ENCODE measurements around the gene EPB41L2. TPM values are rescaled to one million over a fixed set of nuclear protein-coding genes. Genes with fewer than 3 reads are reported as not detected.

Gene EPB41L2
- total RNA-seq, 1 experiment from 2014 or later = 181 TPM

DNA sequence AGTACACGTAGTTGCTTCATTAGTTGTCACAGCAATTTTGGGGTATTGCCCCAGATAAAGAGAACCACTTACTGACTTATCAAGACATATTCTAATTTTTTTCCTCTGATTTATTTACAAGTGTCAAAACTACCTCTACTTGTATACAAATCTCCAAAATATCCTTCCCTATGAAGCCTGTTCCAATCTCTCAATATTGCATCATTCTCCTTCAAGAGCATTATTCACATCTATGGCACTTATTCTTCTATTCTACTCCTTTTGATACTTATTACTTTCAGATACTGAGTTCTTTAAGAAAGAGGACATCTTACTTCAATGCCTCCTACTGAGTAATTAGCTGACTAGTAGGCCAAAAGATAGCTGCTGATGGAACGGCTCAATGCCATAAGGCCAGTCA, 130.6 kb downstream of the EPB41L2 start:
- BruUV-seq (replicated peaks) = no TSS peak
- DNase-seq (ENCODE audit: low spot score) = no peak
- Histone ChIP-seq H3K4me1 (ENCODE audit: insufficient read depth, low read length, poor library complexity, severe bottlenecking) (peaks cover 27% of the 10 kb centered on the region), H3K36me3 (ENCODE audit: insufficient read depth, low read length, poor library complexity, severe bottlenecking) (no peaks in the 10 kb centered on the region), H3K27me3 (replicated peaks; ENCODE audit: insufficient read depth, low read depth, low read length, poor library complexity) (no peaks in the 10 kb centered on the region), H3K9me3 (ENCODE audit: low read depth, low read length, poor library complexity, severe bottlenecking) (no peaks in the 10 kb centered on the region), H3K4me3 (ENCODE audit: low read depth, low read length, poor library complexity, severe bottlenecking) (no peak overlapping the region), H3K27ac (ENCODE audit: low read depth, low read length, poor library complexity, severe bottlenecking) (no peak overlapping the region)
- intact Hi-C loops (cut with micrococcal nuclease; ENCODE audit: unreplicated experiment) = no loop called here
- ChIA-PET POLR2A (ENCODE audit: low non-redundant PET) (no interaction called here), CTCF (no interaction called here)
- no peak for TF ChIP-seq EZH2 (IDR thresholded peaks at IDR 0.05; ENCODE audit: borderline replicate concordance, low read depth, low read length, poor library complexity, severe bottlenecking)
- TF ChIP-seq, protein P1, sequence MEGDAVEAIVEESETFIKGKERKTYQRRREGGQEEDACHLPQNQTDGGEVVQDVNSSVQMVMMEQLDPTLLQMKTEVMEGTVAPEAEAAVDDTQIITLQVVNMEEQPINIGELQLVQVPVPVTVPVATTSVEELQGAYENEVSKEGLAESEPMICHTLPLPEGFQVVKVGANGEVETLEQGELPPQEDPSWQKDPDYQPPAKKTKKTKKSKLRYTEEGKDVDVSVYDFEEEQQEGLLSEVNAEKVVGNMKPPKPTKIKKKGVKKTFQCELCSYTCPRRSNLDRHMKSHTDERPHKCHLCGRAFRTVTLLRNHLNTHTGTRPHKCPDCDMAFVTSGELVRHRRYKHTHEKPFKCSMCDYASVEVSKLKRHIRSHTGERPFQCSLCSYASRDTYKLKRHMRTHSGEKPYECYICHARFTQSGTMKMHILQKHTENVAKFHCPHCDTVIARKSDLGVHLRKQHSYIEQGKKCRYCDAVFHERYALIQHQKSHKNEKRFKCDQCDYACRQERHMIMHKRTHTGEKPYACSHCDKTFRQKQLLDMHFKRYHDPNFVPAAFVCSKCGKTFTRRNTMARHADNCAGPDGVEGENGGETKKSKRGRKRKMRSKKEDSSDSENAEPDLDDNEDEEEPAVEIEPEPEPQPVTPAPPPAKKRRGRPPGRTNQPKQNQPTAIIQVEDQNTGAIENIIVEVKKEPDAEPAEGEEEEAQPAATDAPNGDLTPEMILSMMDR (conservative IDR thresholded peaks at IDR 0.05; ENCODE audit: low read depth, low read length) = no peak

DNA sequence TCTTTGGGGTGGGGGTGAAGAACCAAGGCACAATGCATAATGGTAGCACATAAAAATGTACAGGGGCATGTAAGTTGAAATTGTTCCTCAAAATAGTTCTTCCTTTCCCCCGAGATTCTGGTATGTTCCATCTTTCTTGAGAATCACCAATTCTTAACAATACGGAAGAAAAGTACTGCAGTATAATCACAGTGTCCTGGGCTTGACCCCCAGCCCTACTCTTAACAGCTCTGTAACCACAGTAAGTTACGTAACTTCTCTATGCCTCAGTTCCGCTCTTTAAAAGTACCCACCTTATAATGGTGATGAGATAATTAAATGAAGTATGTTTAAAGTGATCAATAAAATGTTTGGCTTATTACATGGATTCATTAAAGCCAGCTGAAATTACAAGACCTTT, 131.4 kb downstream of the EPB41L2 start:
- ChIA-PET POLR2A (ENCODE audit: low non-redundant PET) (no interaction called here), CTCF (no interaction called here)
- no peak overlapping the region for H3K27ac ChIP-seq (ENCODE audit: low read depth, low read length, poor library complexity, severe bottlenecking)
- no peaks in the 10 kb centered on the region for H3K36me3 ChIP-seq (ENCODE audit: insufficient read depth, low read length, poor library complexity, severe bottlenecking)
- intact Hi-C loops (cut with micrococcal nuclease; ENCODE audit: unreplicated experiment) = no loop called here
- no TSS peak for BruUV-seq (replicated peaks)
- no peak overlapping the region for H3K4me3 ChIP-seq (ENCODE audit: low read depth, low read length, poor library complexity, severe bottlenecking)
- no peaks in the 10 kb centered on the region for H3K27me3 ChIP-seq (replicated peaks; ENCODE audit: insufficient read depth, low read depth, low read length, poor library complexity)
- no peak for TF ChIP-seq EZH2 (IDR thresholded peaks at IDR 0.05; ENCODE audit: borderline replicate concordance, low read depth, low read length, poor library complexity, severe bottlenecking)
- TF ChIP-seq, protein P1 (conservative IDR thresholded peaks at IDR 0.05; ENCODE audit: low read depth, low read length) = no peak
- H3K4me1 ChIP-seq (ENCODE audit: insufficient read depth, low read length, poor library complexity, severe bottlenecking) = peaks cover 27% of the 10 kb centered on the region
- DNase-seq (ENCODE audit: low spot score) = no peak
- H3K9me3 ChIP-seq (ENCODE audit: low read depth, low read length, poor library complexity, severe bottlenecking) = no peaks in the 10 kb centered on the region

DNA sequence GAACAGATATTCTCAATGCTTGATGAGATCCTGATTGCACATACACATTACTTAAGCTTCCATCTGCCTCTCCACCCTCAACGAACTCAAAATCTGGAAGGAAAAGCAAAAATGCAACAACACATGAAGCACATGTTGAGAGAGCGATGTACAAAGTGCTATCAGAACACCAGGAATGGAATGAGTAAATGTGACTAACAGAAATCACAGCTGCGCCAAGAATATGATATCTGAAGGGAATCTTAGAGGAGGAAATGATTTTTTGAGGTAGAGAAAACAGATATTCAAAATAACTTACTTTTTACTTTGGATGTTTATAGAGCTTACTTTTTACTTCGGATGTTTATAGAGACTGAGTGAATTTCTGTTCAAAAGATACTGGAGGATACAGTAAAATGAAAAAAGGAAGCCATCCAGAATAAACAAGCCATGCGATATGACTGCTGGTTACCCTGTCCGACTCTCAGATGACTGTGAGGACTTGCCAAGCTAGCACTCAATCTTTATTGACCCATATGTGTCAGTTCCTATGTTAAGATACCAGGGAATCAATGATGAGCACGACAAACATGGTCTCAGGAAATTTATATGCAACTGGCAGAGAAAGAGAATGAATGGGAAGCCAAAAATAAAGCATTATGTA, 133.9 kb downstream of the EPB41L2 start:
- TF ChIP-seq, protein P1 (conservative IDR thresholded peaks at IDR 0.05; ENCODE audit: low read depth, low read length) = no peak
- TF ChIP-seq EZH2 (IDR thresholded peaks at IDR 0.05; ENCODE audit: borderline replicate concordance, low read depth, low read length, poor library complexity, severe bottlenecking) = no peak
- ChIA-PET CTCF (no interaction called here), POLR2A (ENCODE audit: low non-redundant PET) (no interaction called here)
- DNase-seq (ENCODE audit: low spot score) = no peak
- intact Hi-C loops (cut with micrococcal nuclease; ENCODE audit: unreplicated experiment) = no loop called here
- H3K4me1 ChIP-seq (ENCODE audit: insufficient read depth, low read length, poor library complexity, severe bottlenecking) = peaks cover 13% of the 10 kb centered on the region
- no TSS peak for BruUV-seq (replicated peaks)
- H3K4me3 ChIP-seq (ENCODE audit: low read depth, low read length, poor library complexity, severe bottlenecking) = no peak overlapping the region
- H3K36me3 ChIP-seq (ENCODE audit: insufficient read depth, low read length, poor library complexity, severe bottlenecking) = peaks cover 3% of the 10 kb centered on the region
- no peaks in the 10 kb centered on the region for H3K27me3 ChIP-seq (replicated peaks; ENCODE audit: insufficient read depth, low read depth, low read length, poor library complexity)
- H3K27ac ChIP-seq (ENCODE audit: low read depth, low read length, poor library complexity, severe bottlenecking) = no peak overlapping the region
- H3K9me3 ChIP-seq (ENCODE audit: low read depth, low read length, poor library complexity, severe bottlenecking) = no peaks in the 10 kb centered on the region
